ENCODE results near the gene CAND2.
"Not testable (repeated sequence)": the region's sequence is repeated elsewhere in the genome, so short reads cannot be mapped to it uniquely, and the experiment has no call there.

CAND2 gene

GRCh38 chr3:12868039-12869034 lies 71.9 kb downstream of the CAND2 start:
- DNase-seq, result peak; percentile 72

DNA sequence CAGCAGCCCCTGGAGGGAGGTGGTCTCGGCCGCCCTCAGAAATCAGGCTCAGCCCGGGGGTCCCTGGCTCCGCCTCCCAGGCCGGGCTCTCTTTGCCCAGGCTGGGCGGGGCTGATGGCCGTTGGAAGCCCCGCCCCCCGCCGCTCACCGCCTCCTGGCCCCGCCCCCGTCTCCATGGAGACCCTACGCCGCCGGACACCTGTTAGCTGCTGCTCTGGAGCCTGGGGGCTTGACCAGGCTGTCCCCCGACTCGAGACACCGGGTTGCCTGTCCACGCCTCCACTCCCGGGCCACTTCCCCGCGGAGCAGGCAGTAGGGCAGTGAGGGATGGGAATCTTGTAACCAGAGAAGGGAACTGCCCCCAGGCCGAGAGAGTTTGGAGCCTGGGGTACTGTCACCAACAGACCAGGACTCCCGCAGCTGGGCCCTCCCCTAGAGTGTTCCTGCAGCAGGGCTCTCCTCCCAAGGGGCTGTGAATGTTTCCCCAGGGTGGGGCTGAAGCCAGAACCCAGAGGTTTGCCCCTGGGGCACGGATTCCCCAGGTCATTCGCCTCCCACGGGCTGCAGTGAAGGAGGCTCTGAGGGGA lies 72.6 kb downstream of the CAND2 start:
- DNase-seq, result peak; percentile 38

- DNase-seq, result peak; percentile 19
Observed at GRCh38 chr3:12870942-12871341, 74.5 kb downstream of the CAND2 start.

- no peak for DNase-seq
Observed at GRCh38 chr3:12871404-12871983, 75.0 kb downstream of the CAND2 start.

GRCh38 chr3:12875857-12876836 lies 79.7 kb downstream of the CAND2 start:
- DNase-seq, result peak; percentile 4

DNA sequence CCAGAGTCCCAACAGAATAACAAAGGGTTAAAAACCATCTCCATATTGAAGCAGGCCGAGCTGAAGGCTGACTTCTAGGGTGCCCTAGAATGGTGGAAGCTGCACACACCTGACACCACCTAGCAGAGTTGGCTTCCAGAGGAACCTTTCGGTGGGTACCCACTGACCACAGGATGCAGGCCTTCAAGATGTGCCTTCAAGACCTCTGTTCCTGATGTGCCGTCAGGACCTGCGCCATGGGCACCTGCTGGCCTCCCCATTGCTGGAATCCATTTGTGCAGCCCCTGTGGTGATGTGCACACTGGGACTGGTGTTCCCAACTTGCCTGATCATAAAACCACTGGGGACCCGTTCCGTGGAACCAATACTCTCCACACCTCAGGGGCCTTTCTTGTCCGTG lies 80.6 kb downstream of the CAND2 start:
- DNase-seq, result no peak

- DNase-seq, result no peak
Observed at GRCh38 chr3:12878141-12878574, 81.7 kb downstream of the CAND2 start.

DNA sequence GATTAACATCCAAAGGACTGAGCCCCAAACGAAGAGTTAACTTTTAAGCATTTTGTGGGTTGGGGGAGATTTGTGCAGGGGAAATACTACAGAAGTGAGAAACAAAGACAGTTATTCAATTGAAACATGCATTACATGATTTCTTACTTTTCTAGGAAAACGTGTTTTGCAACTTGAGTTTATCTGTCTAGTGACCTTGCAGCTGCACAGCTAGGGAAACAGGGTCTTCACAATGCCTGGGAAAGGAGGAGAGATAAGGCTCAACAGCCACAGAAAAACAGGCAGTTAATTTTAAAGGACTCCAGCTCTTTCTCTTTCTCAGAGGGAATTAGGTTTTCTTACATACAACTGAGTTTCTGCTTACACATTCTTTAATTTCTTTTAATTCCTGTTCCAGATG lies 82.3 kb downstream of the CAND2 start:
- not testable (repeated sequence) for DNase-seq

DNA sequence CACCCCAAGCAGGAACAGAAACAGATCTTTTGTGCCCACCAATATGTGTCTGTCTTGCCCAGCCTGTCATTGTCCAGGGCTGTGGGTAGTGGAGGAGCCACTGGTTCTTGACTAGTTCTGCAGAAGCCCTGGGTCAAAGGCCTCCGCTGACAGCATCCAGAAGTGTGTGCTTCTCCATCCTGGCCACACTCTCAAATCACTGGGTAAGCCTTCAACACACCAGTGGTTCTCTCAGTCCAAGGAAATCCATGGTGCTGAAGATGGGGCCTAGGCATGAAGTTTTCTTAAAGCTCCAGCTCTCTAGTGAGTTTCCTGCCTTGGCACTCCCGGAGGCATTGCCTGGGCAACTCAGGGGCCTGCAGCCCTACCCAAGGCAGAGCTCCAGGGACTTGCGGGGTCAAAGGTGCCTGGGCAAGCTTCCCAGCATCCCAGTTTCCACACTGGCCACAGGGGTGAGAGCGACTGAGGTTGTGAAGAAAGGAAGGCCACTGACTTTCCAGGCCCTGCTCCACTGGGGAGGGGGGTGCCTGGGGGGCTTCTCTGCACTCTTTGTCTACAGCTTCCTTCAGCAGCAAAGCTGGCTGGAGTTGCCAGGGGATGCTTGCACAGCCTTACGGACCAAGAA lies 82.8 kb downstream of the CAND2 start:
- no peak for DNase-seq

GRCh38 chr3:12881858-12882257 lies 85.4 kb downstream of the CAND2 start:
- DNase-seq, result not testable (repeated sequence)

GRCh38 chr3:12882336-12883310 lies 86.1 kb downstream of the CAND2 start:
- DNase-seq, result no peak

GRCh38 chr3:12884186-12884680 lies 87.8 kb downstream of the CAND2 start:
- DNase-seq, result no peak
